IMR-90 (cell line): Measurements from ENCODE around the gene DBN1. TPM values are rescaled to one million over a fixed set of nuclear protein-coding genes. Genes with fewer than 3 reads are reported as not detected.
A peak's percentile ranks its signal among the peaks of the same experiment; 100 is the strongest.

ENCODE experiments used
- ATAC-seq: fragments of 200-7000 bp; cut with Tn5 transposase; 2 replicates; pipeline ENCODE4 v1.9.1; 2020; ENCODE audit warnings: low read depth, mild to moderate bottlenecking, moderate library complexity
- BruUV-seq: library from RNA; stranded (reverse); fragments of 400-500 nt; replicated peaks from 2 replicates; lab custom pipeline; 2021; lab: Mats Ljungman, UMichigan
- CTCF ChIA-PET: fragments of 300-600 bp; formaldehyde crosslinking; extraction: SDS; loops from one replicate; lab custom pipeline; 2021; ENCODE audit warnings: antibody characterized with exemption; lab: Yijun Ruan, JAX
- POLR2A ChIA-PET: fragments of 300-600 bp; sonication (Branson Sonifier 250); formaldehyde crosslinking; loops from one replicate; lab custom pipeline; 2022; ENCODE audit warnings: antibody characterized with exemption; ENCODE audit not compliant: unreplicated experiment; lab: Charles Lee
- DNase-seq: peaks from one replicate; pipeline ENCODE4 v3.0.0; 2013
- H2AFZ ChIP-seq: replicated peaks from 2 replicates; pipeline ENCODE3; 2013; ENCODE audit warnings: low read length, mild to moderate bottlenecking; ENCODE audit not compliant: poor library complexity
- H2AK5ac ChIP-seq: 2 replicates; pipeline ENCODE4 v1.6.1; 2013; ENCODE audit warnings: low read depth, low read length, inconsistent platforms
- H2AK9ac ChIP-seq: replicated peaks from 2 replicates; pipeline ENCODE3; 2013; ENCODE audit warnings: mild to moderate bottlenecking, low read depth, low read length, moderate library complexity; ENCODE audit not compliant: poor library complexity
- H2BK120ac ChIP-seq: 2 replicates; pipeline ENCODE4 v1.6.1; 2013; ENCODE audit warnings: low read depth, low read length, inconsistent platforms
- H2BK15ac ChIP-seq: 3 replicates; pipeline ENCODE4 v1.6.1; 2013; ENCODE audit warnings: low read depth, low read length, inconsistent platforms
- H2BK20ac ChIP-seq: 2 replicates; pipeline ENCODE4 v1.6.1; 2013; ENCODE audit warnings: low read depth, mild to moderate bottlenecking, inconsistent platforms, low read length, moderate library complexity
- H2BK5ac ChIP-seq: 2 replicates; pipeline ENCODE4 v1.6.1; 2013; ENCODE audit warnings: mild to moderate bottlenecking, low read depth, low read length, inconsistent platforms; ENCODE audit not compliant: poor library complexity, severe bottlenecking
- H3K14ac ChIP-seq: replicated peaks from 2 replicates; pipeline ENCODE4 v1.6.1; 2013; ENCODE audit warnings: low read depth, low read length, inconsistent platforms
- H3K18ac ChIP-seq: 2 replicates; pipeline ENCODE4 v1.6.1; 2013; ENCODE audit warnings: low read depth, low read length, control low read depth
- H3K23ac ChIP-seq: 2 replicates; pipeline ENCODE4 v1.6.1; 2013; ENCODE audit warnings: low read depth, low read length, inconsistent platforms
- H3K27ac ChIP-seq: 2 replicates; pipeline ENCODE4 v1.5.1; 2013; ENCODE audit warnings: mild to moderate bottlenecking, control low read depth, low read length; ENCODE audit not compliant: insufficient read depth
- H3K27me3 ChIP-seq: 2 replicates; pipeline ENCODE4 v1.6.1; 2013; ENCODE audit warnings: low read length; ENCODE audit not compliant: control insufficient read depth, insufficient read depth
- H3K36me3 ChIP-seq: 2 replicates; pipeline ENCODE4 v1.6.1; 2013; ENCODE audit warnings: low read length, mixed read lengths; ENCODE audit not compliant: control insufficient read depth, insufficient read depth
- H3K4ac ChIP-seq: 2 replicates; pipeline ENCODE4 v1.6.1; 2013; ENCODE audit warnings: low read depth, low read length, inconsistent platforms
- H3K4me1 ChIP-seq: 2 replicates; pipeline ENCODE4 v1.6.1; 2013; ENCODE audit warnings: low read length, mixed read lengths; ENCODE audit not compliant: control insufficient read depth, insufficient read depth
- H3K4me2 ChIP-seq: 2 replicates; pipeline ENCODE4 v1.6.1; 2013; ENCODE audit warnings: low read depth, mild to moderate bottlenecking, control low read depth, low read length, moderate library complexity
- H3K4me3 ChIP-seq: 2 replicates; pipeline ENCODE4 v1.5.1; 2013; ENCODE audit warnings: low read depth, mild to moderate bottlenecking, control low read depth, low read length, moderate library complexity; ENCODE audit not compliant: insufficient read depth
- H3K56ac ChIP-seq: 2 replicates; pipeline ENCODE4 v1.6.1; 2013; ENCODE audit warnings: low read length, inconsistent platforms; ENCODE audit not compliant: insufficient read depth; ENCODE audit errors: extremely low read depth
- H3K79me1 ChIP-seq, 2 experiments: 2 replicates each; pipeline ENCODE4 v1.6.1; 2013; ENCODE audit warnings: low read length in 2 of 2, inconsistent platforms in 1 of 2, low read depth in 1 of 2
- H3K9ac ChIP-seq: 2 replicates; pipeline ENCODE4 v1.6.1; 2013; ENCODE audit warnings: low read depth, low read length, control low read depth
- H3K9me1 ChIP-seq: 2 replicates; pipeline ENCODE4 v1.6.1; 2013; ENCODE audit warnings: low read length, inconsistent platforms; ENCODE audit not compliant: insufficient read depth
- H3K9me3 ChIP-seq: 2 replicates; pipeline ENCODE4 v1.6.1; 2013; ENCODE audit warnings: low read length; ENCODE audit not compliant: control insufficient read depth, insufficient read depth
- H4K20me1 ChIP-seq: 2 replicates; pipeline ENCODE4 v1.6.1; 2013; ENCODE audit warnings: low read length, inconsistent platforms; ENCODE audit not compliant: insufficient read depth
- H4K5ac ChIP-seq: 2 replicates; pipeline ENCODE4 v1.6.1; 2013; ENCODE audit warnings: mild to moderate bottlenecking, low read depth, low read length, control low read depth
- H4K8ac ChIP-seq, 2 experiments: 2 replicates each; pipeline ENCODE4 v1.6.1; 2013; ENCODE audit warnings: low read depth in 2 of 2, low read length in 2 of 2, control low read depth in 1 of 2, inconsistent platforms in 1 of 2
- H4K91ac ChIP-seq: 2 replicates; pipeline ENCODE4 v1.6.1; 2013; ENCODE audit warnings: low read depth, low read length, inconsistent platforms; ENCODE audit not compliant: insufficient read depth
- BHLHE40 ChIP-seq: fragments of 150-350 bp; IDR thresholded peaks from 2 replicates; pipeline ENCODE4 v1.6.1; 2016; ENCODE audit warnings: mild to moderate bottlenecking, low read depth, low read length
- CEBPB ChIP-seq: IDR thresholded peaks from 2 replicates; pipeline ENCODE4 v1.6.1; 2012; ENCODE audit warnings: low read depth, low read length, improper control_type of control experiment
- MAFK ChIP-seq: IDR thresholded peaks from 2 replicates; pipeline ENCODE4 v1.6.1; 2012; ENCODE audit warnings: low read depth, low read length, improper control_type of control experiment
- MAZ ChIP-seq: IDR thresholded peaks from 2 replicates; pipeline ENCODE4 v1.6.1; 2012; ENCODE audit warnings: low read depth, mild to moderate bottlenecking, low read length, improper control_type of control experiment, moderate library complexity, borderline replicate concordance
- NFE2L2 ChIP-seq: fragments of 150-350 bp; IDR thresholded peaks from 2 replicates; pipeline ENCODE4 v1.6.1; 2016; ENCODE audit warnings: low read depth, mild to moderate bottlenecking, low read length
- POLR2A ChIP-seq: IDR thresholded peaks from 2 replicates; pipeline ENCODE4 v1.6.1; 2012; ENCODE audit warnings: mild to moderate bottlenecking, low read depth, low read length
- RAD21 ChIP-seq: IDR thresholded peaks from 2 replicates; pipeline ENCODE4 v1.6.1; 2012; ENCODE audit warnings: low read length, improper control_type of control experiment
- RCOR1 ChIP-seq: IDR thresholded peaks from 2 replicates; pipeline ENCODE4 v1.6.1; 2012; ENCODE audit warnings: mild to moderate bottlenecking, low read length, improper control_type of control experiment; ENCODE audit not compliant: insufficient replicate concordance
- WGBS, 2 experiments: methylation state at CpG; one replicate each; pipeline versions ENCODE4 v1.1.5 to v1.1.7; 2013; ENCODE audit warnings: missing lambda C conversion rate in 2 of 2; ENCODE audit not compliant: insufficient read length in 1 of 2; ENCODE audit errors: extremely low coverage in 2 of 2; 5-methylcytosine and 5-hydroxymethylcytosine counted together
- dilution Hi-C: fragments of 300-500 bp; cut with HindIII; formaldehyde crosslinking; loops from one replicate; pipeline ENCODE4 v1.14.3; 2018; ENCODE audit warnings: low sequenced_read_pairs; ENCODE audit not compliant: unreplicated experiment
- in situ Hi-C: fragments of 300-500 bp; cut with MboI; formaldehyde crosslinking; loops from 3 replicates; pipeline ENCODE4 v1.14.3; 2019; ENCODE audit warnings: low sequenced_read_pairs, inconsistent platforms, mixed read lengths
- intact Hi-C: fragments of 100-400 bp; cut with micrococcal nuclease; formaldehyde crosslinking; loops from 2 replicates; pipeline ENCODE4 v1.10.0; 2022
- polyA plus RNA-seq, 3 experiments: library from polyadenylated mRNA; depleted of rRNA; stranded (reverse); fragments of >200 nt; gene quantifications; 2 replicates each; pipeline ENCODE4 v1.2.3, GENCODE V29; 2012; ENCODE audit warnings: low replicate concordance in 1 of 3
- total RNA-seq: library from RNA; depleted of rRNA; stranded (reverse); fragments of >200 nt; gene quantifications from 2 replicates; pipeline ENCODE4 v1.2.3, GENCODE V29; 2012
- TF ChIP-seq, protein P1 (sequence below): fragments of 150-350 bp; IDR thresholded peaks from 2 replicates; pipeline ENCODE4 v1.6.1; 2017; ENCODE audit warnings: mild to moderate bottlenecking, antibody characterized with exemption, low read length, low read depth

The DBN1 gene
- total and polyA plus RNA-seq, 2 of the 4 experiments (the other 2 are of a cell fraction) = 122 to 187 TPM

DNA sequence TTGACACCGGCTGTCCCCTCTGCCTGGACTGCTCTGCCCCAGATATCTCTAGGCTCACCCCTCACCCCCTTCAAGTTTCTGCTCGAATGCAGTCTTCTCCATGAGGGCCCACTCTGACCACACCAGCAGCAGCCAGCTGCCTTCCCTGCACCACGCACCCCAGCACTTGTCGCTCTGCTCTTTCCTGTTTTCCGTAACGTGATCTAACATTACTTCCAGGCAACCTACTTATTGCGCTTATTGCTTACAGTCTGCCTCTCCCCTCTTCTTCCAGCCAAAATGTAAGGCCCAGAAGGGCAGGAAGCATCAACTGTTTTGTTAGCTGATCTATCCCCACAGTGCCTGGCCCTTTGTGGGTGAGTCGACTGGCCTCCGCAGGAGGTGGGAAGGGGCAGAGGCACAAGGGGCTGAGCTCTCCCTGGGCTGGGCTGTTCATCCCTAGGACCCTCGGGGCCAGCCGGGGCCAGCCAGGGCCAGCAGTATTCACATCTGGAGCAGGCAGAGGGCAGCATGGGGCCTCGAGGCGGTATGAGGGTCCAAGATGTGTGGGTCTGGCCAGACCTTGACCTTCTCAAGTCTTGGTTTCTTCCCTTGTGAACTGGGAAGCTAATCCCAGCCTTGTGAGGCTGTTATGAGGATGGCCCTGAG, 11.6 kb upstream of the DBN1 start:
- Histone ChIP-seq H3K18ac (no peak overlapping the region), H3K9me1 (peaks cover 21% of the 10 kb centered on the region; the same call in 1 of the 2 replicates), H3K14ac (no peak overlapping the region), H3K9me3 (no peaks in the 10 kb centered on the region), H3K79me1 (peaks cover 43 to 78% of the 10 kb centered on the region in 2 experiments), H3K27ac (peak overlapping the region; percentile 0; the same call in 1 of the 2 replicates), H3K4me1 (peaks cover 13% of the 10 kb centered on the region; the same call in 1 of the 2 replicates), H2AK9ac (no peak overlapping the region), H2BK5ac (no peak overlapping the region), H2AK5ac (no peak overlapping the region), H2BK20ac (no peak overlapping the region), H2BK120ac (no peak overlapping the region), H4K8ac (peak overlapping the region in 1 of 2 experiments; percentile 8; a peak in 2 of 4 replicates), H3K23ac (peak overlapping the region; percentile 18), H4K5ac (peak overlapping the region; percentile 9; the same call in 1 of the 2 replicates), H4K91ac (no peak overlapping the region), H2BK15ac (no peak overlapping the region), H3K9ac (no peak overlapping the region), H3K27me3 (no peaks in the 10 kb centered on the region), H3K36me3 (peaks cover 82% of the 10 kb centered on the region), H3K4ac (no peak overlapping the region), H3K4me2 (no peak overlapping the region), H4K20me1 (peaks cover 90% of the 10 kb centered on the region), H2AFZ (no peak overlapping the region), H3K4me3 (no peak overlapping the region), H3K56ac (no peak overlapping the region)
- no peak for TF ChIP-seq NFE2L2
- TF ChIP-seq BHLHE40 = no peak
- no peak for TF ChIP-seq POLR2A
- no peak for TF ChIP-seq RCOR1
- TF ChIP-seq MAFK = no peak
- no peak for TF ChIP-seq RAD21
- no peak for TF ChIP-seq CEBPB
- TF ChIP-seq, protein P1, sequence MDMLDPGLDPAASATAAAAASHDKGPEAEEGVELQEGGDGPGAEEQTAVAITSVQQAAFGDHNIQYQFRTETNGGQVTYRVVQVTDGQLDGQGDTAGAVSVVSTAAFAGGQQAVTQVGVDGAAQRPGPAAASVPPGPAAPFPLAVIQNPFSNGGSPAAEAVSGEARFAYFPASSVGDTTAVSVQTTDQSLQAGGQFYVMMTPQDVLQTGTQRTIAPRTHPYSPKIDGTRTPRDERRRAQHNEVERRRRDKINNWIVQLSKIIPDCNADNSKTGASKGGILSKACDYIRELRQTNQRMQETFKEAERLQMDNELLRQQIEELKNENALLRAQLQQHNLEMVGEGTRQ = no peak
- no peak for TF ChIP-seq MAZ
- dilution Hi-C loops = no loop called here
- WGBS, 2 experiments = 64% methylated on average over 5 of the region's 13 CpGs; no CpG with 5 or more reads in 1 of the 2 experiments
- no TSS peak for BruUV-seq
- POLR2A ChIA-PET = no interaction called here
- in situ Hi-C loops = no loop called here
- ATAC-seq (peak; percentile 2; the same call in 1 of the 2 replicates), DNase-seq (no peak)
- intact Hi-C loops = no loop called here
- CTCF ChIA-PET = interaction anchor here (1.1 kb wide), 1 partner anchor 81 kb away, joined by 3 read pairs; no protein-coding TSS in a partner anchor
